Ovary (tissue), 9 donors: Measurements from ENCODE around the gene MICAL2. TPM values are rescaled to one million over a fixed set of nuclear protein-coding genes. Genes with fewer than 3 reads are reported as not detected.
A peak's percentile ranks its signal among the peaks of the same experiment; 100 is the strongest.
"Not testable (repeated sequence)": the region's sequence is repeated elsewhere in the genome, so short reads cannot be mapped to it uniquely, and the experiment has no call there.

Experiments used
- DNase-seq, 5 donors: peaks; one replicate each; pipeline ENCODE4 v3.0.0-alpha.2; 2019 to 2020
- H3K27ac ChIP-seq, 2 donors: fragments of 200-600 bp; one replicate each; pipeline versions ENCODE4 v1.5.1 to v1.8.0; 2019 to 2022
- H3K27me3 ChIP-seq: fragments of 200-600 bp; one replicate; pipeline ENCODE4 v1.8.0; 2022
- H3K36me3 ChIP-seq: fragments of 200-600 bp; sonication (generic); one replicate; pipeline ENCODE4 v1.5.1; 2019
- H3K4me1 ChIP-seq: one replicate; pipeline ENCODE4 v1.8.1; 2013; ENCODE audit warnings: mild to moderate bottlenecking, moderate library complexity; ENCODE audit not compliant: insufficient read depth
- H3K4me3 ChIP-seq: fragments of 200-600 bp; sonication (generic); one replicate; pipeline ENCODE4 v1.5.1; 2017
- H3K9me3 ChIP-seq, 2 donors: fragments of 200-600 bp in 1 of 2; sonication (generic) in 1 of 2; one replicate each; pipeline versions ENCODE4 v1.5.1 to v1.8.1; 2013 to 2019; ENCODE audit warnings: mild to moderate bottlenecking in 1 of 2, moderate library complexity in 1 of 2
- CTCF ChIP-seq, 3 donors: fragments of 450-650 bp in 2 of 3; fragments of 200-600 bp in 1 of 3; IDR thresholded peaks; one replicate each; pipeline versions ENCODE4 v1.5.1 to v1.8.0; 2016 to 2022; ENCODE audit warnings: antibody characterized with exemption in 3 of 3, mild to moderate bottlenecking in 1 of 3
- EP300 ChIP-seq: sonication (generic); formaldehyde crosslinking; IDR thresholded peaks from one replicate; pipeline ENCODE4 v1.6.1; 2017; ENCODE audit warnings: antibody characterized with exemption
- POLR2A ChIP-seq: fragments of 450-650 bp; IDR thresholded peaks from one replicate; pipeline ENCODE4 v1.6.1; 2017; ENCODE audit warnings: antibody characterized with exemption, mild to moderate bottlenecking, moderate library complexity
- WGBS, 3 donors: extraction: QIAGEN DNeasy Blood & Tissue Kit in 1 of 3; methylation state at CpG; one replicate each; pipeline versions ENCODE4 v1.1.5 to v1.1.7; 2013 to 2017; 5-methylcytosine and 5-hydroxymethylcytosine counted together
- intact Hi-C, 4 donors: fragments of 100-400 bp; cut with DNase I; formaldehyde crosslinking; loops; one replicate each; pipeline versions ENCODE4 v1.11.0 to v1.15.1; 2022 to 2023
- polyA plus RNA-seq, 2 donors: library from polyadenylated mRNA; stranded (reverse); fragments of 200-250 nt in 1 of 2; fragments of 350-450 nt in 1 of 2; fragmentation: Illumina TruSeq in 1 of 2; extraction: RNeasy Lipid Tissue Mini Kit (QIAGEN cat#74804) in 1 of 2; gene quantifications; one replicate each; pipeline ENCODE4 v1.2.3, GENCODE V29; 2013 to 2014
- total RNA-seq, 7 donors: library from RNA; depleted of rRNA in 2 of 7; stranded (reverse); fragments of >200 nt in 2 of 7; fragmentation: NEBNext Ultra II Directional in 3 of 7; extraction: Animal tissue kit (Norgen Biotek cat#: 25700) in 3 of 7; gene quantifications; one replicate each; pipeline versions ENCODE4 v1.1.0 to v1.2.4, GENCODE V29; 2016 to 2023
- donor health status: DM: no; HTN: no; CAD: no; lungs with moderate emphysema.
- donor health status: DM: no; HTN: no; CAD: no.
- donor health status: Bipolar disorder and iron deficiency.
- donor health status: DM: yes; HTN: yes; CAD: no.
- donor health status: DM: no; HTN: no; CAD: no.
- donor health status: DM: yes; HTN: yes; CAD: no.

The MICAL2 gene
- total and polyA plus RNA-seq, 9 donors = 10.7 to 73.6 (median 32.5) TPM

GRCh38 chr11:12142909-12143308 is 32.5 kb downstream of the MICAL2 start:
- WGBS, 3 donors = 78 to 97% (median 85%) methylated on average over 3 of the region's 3 CpGs
- Histone ChIP-seq H3K9me3 (no peaks in the 10 kb centered on the region), H3K4me3 (no peak overlapping the region), H3K27ac (peak overlapping the region in 1 of 2 donors; percentile 26), H3K36me3 (no peaks in the 10 kb centered on the region), H3K27me3 (no peaks in the 10 kb centered on the region), H3K4me1 (peaks cover 35% of the 10 kb centered on the region)
- DNase-seq = no peak
- no peak for TF ChIP-seq POLR2A
- TF ChIP-seq CTCF (IDR thresholded peaks at IDR 0.05) = no peak
- no peak for TF ChIP-seq EP300
- intact Hi-C loops = no loop called here

DNA sequence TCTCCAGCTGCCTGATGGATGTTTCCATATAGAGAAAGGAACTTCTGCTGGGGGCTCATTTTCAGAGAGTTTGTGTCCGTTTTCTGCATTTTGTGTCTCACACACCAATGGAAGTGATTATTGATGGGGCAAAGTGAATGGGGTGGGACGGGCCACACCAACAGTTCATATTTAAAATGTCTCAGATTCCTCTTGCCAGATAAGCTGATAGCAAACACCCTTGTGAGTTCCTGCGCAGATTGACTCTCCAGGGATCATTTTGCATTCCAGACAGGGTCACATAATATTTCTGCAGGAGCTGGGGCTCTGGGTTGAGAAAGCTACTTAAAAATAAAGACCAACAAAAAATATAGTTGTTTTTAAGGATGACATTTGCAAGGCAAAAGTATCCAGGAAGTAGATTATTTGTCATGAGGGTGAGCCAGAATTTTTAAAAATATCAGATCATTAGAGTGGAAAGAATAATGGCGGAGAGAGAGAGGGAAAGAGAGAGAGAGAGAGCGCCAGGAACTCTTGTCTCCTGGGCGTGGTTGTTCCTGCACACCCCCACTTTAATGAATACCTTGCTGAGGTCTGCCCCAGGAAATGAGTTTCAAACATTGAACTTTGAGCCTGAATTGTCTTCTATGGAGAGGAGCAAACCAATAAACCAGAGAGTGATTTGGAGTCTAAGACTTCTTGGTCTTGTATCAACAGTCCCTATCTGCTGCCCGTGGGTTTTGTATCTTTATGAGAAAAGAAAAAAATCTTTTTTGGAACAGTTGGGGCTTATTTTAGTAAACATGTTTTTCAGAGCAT is 33.3 kb downstream of the MICAL2 start:
- WGBS, 3 donors = 43 to 52% (median 50%) methylated on average over 7 of the region's 7 CpGs
- intact Hi-C loops = no loop called here

GRCh38 chr11:12144330-12145174 is 34.2 kb downstream of the MICAL2 start:
- no peaks in the 10 kb centered on the region for H3K9me3 ChIP-seq
- peak in 1 of 5 donors; percentile 55 for DNase-seq
- peak overlapping the region; percentile 65 to 68 for H3K27ac ChIP-seq
- 45 to 61% (median 59%) methylated on average over 11 of the region's 11 CpGs for WGBS, 3 donors
- H3K4me1 ChIP-seq = peaks cover 31% of the 10 kb centered on the region
- TF ChIP-seq CTCF (IDR thresholded peaks at IDR 0.05) (no peak), EP300 (no peak), POLR2A (no peak)
- H3K36me3 ChIP-seq = no peaks in the 10 kb centered on the region
- H3K27me3 ChIP-seq = no peaks in the 10 kb centered on the region
- intact Hi-C loops = no loop called here
- no peak overlapping the region for H3K4me3 ChIP-seq

More for the DNA sequence above, 33.3 kb downstream of the MICAL2 start:
- TF ChIP-seq CTCF (IDR thresholded peaks at IDR 0.05) (no peak), EP300 (no peak), POLR2A (no peak)
- DNase-seq = no peak
- H3K27me3 ChIP-seq = no peaks in the 10 kb centered on the region
- no peaks in the 10 kb centered on the region for H3K36me3 ChIP-seq
- peaks cover 35% of the 10 kb centered on the region for H3K4me1 ChIP-seq
- peak overlapping the region; percentile 65 to 68 for H3K27ac ChIP-seq
- no peaks in the 10 kb centered on the region for H3K9me3 ChIP-seq
- no peak overlapping the region for H3K4me3 ChIP-seq

DNA sequence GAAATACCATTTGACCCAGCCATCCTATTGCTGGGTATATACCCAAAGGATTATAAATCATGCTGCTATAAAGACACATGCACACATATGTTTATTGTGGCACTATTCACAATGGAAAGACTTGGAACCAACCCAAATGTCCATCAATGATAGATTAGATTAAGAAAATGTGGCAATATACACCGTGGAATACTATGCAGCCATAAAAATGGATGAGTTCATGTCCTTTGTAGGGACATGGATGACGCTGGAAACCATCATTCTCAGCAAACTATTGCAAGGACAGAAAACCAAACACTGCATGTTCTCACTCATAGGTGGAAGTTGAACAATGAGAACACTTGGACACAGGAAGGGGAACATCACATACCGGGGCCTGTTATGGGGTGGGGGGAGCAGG is 36.3 kb downstream of the MICAL2 start:
- 94 to 97% (median 97%) methylated on average over 2 to 3 of the region's 3 CpGs for WGBS, 3 donors
- peaks cover 21% of the 10 kb centered on the region for H3K4me1 ChIP-seq
- H3K9me3 ChIP-seq, DNase-seq, H3K36me3 ChIP-seq, H3K27ac ChIP-seq, H3K4me3 ChIP-seq, H3K27me3 ChIP-seq, intact Hi-C loops: not testable (repeated sequence)
